HG02759 (cell line): ENCODE measurements around the gene FNDC3B.
A peak's percentile ranks its signal among the peaks of the same experiment; 100 is the strongest.
"Not testable (repeated sequence)": the region's sequence is repeated elsewhere in the genome, so short reads cannot be mapped to it uniquely, and the experiment has no call there.

ENCODE experiments used
- ATAC-seq: cut with Tn5 transposase; IDR thresholded peaks from one replicate; pipeline ENCODE4 v1.9.1; 2021; ENCODE audit warnings: mild to moderate bottlenecking, moderate library complexity; ENCODE audit not compliant: unreplicated experiment

FNDC3B gene

DNA sequence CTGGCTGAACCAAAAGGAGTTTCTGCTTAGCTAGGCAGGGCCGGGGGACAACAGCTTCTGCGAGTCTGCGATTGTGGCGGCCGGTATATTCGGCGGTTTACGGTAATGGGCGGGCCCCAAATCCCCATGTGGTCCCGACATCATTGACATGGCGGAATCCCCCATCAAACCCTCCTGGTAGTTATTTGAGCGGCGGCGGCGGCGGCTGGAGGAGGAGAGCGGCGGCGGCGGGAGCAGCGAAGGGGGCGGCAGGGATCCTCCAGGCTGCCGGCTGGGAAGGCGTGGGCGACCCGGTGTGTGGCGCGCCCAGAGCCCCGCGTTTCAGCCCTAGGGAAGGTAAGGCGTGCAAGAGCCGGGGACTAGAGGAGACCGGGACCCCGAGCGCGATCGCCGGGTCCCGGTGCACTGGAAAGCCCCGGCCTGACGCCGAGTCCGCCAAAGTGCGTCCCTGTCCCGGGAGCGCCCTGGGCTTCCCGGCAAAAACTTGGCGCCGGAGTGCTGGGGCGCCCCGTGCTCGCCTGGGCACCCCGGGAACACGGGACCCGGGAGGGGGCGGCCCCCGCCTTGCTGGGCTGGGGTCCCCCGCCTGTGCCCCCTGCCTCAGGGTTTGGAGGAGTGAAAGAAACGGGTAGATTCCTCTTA lies at the start of gene FNDC3B:
Gene FNDC3B (plus strand): TSS at position 143 of the 642 bp plus-strand sequence. CDS start 72,902 bp downstream, outside the sequence.
- ATAC-seq, result peak; percentile 74

DNA sequence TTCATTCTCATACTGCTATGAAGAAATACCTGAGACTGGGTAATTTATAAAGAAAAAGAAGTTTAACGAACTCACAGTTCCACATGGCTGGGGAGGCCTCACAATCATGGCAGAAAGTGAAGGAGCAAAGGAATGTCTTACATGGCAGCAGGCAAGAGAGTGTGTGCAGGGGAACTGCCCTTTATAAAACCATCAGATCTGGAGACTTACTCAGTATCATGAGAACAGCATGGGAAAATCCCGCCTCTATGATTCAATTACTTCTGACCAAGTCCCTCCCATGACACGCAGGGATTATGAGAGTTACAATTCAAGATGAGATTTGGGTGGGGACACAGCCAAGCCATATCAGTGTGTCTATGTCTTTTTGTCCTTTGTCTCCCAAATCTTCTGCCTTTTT lies 49.1 kb upstream of the FNDC3B start:
- ATAC-seq, result not testable (repeated sequence)

DNA sequence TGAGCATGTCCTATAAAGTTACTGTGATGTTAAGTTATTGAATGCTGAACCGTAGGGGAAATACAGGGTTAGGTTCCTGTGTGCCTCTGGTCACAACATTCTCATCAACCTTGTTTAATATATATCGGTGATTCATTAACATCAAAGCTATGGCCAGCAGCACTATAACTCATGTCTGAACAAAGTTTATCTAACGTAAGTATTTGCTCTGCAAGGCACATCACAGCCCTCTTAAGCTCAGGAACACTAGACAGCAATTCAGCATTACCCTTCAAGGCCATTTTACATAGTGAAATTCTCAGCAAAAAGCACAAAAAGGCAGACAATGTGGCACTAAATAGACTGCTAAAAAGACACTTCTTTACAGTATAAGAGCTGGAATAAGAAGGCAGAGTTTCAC lies 48.2 kb upstream of the FNDC3B start:
- ATAC-seq, result no peak

DNA sequence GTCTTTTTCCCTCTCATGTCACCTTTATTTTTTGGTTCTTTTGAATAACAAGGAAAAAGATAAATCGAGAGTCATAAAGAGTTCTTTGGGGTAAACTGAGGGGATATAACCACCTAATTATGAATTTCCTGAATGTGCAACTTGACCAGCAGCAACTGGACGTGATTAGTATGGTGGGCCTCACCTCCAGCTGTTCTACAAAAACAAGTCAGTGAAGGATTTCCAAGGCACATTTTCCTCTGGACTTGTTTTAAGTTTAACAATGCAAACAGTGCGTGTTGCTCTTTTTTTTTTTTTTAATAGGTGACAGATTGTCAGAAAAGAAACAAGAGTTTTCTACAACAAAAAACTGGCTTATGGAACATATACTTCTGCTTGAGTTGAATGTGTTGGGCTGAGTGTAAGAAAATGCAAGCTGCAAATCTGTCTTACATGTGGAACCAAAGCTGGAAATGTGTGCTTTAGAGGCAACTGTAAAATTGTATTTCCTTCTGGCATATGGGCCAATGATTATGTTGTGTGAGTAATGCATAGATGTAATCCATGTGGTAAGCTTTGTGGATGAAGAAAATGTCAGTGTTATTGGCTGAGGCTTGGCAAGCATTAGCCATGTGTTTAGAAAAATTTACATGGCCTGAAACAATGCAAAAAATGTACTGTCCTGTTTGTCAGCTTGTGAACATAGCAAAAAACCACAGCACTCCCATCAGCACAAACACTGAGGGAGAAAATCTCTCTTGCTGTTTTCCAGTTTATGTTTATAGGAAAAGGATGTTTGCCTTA lies 44.5 kb upstream of the FNDC3B start:
- no peak for ATAC-seq

DNA sequence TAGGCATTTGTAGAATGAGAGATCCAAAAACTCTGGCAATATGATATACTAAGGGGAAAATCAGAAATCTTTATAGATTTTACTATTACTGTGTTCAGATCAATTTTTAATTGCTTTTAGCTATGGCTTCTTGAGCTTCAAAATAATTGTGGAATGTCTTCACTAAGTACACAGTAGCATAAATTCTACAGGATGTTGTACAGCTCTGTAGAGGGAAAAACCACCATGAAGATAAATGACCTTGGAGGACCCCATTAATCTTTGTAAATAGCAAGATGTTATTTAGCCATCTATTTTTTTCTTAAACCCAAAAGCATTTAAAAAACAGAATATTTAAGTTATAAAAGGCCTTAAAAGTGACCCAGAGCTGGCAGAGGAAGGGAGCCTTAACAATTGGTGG lies 43.9 kb upstream of the FNDC3B start:
- no peak for ATAC-seq

DNA sequence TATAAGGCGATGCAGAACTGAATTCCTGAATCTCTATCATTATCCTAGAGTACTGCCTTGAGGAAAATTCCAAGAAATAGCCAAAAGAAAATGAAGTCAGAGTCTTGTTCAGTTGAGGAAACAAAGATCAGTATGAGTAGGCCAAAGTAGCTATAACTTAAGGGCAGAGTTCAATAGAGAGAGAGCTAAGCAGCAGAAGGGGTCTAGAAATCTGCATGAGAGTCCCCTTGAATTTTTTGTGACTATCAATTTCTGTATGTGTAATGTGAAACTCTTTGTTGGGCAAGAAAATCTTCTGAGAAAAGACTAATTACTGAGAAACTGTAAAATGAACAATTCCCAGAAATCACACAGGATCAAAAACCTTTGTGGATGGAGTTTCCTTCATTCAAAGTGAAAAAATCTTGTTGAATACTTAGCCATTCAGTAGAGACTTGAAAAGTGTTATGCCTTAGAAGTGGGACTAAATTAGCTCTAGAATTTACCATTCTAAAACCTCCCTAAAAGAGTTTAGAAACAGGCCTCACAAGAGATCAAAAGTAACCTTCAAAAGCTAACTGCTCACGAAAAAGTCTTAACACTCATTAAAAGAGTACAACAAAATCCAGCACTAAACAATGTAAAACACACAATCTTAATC lies 43.1 kb upstream of the FNDC3B start:
- no peak for ATAC-seq

DNA sequence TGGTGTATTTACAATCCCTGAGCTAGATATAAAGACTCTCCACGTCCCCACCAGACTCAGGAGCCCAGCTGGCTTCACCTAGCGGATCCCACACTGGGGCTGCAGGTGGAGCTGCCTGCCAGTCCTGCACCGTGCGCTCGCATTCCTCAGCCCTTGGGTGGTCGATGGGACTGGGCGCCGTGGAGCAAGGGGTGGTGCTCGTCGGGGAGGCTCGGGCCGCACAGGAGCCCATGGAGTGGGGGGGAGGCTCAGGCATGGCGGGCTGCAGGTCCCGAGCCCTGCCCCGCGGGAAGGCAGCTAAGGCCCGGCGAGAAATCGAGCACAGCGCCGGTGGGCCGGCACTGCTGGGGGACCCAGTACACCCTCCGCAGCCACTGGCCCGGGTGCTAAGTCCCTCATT lies 40.6 kb upstream of the FNDC3B start:
- ATAC-seq, result not testable (repeated sequence)

DNA sequence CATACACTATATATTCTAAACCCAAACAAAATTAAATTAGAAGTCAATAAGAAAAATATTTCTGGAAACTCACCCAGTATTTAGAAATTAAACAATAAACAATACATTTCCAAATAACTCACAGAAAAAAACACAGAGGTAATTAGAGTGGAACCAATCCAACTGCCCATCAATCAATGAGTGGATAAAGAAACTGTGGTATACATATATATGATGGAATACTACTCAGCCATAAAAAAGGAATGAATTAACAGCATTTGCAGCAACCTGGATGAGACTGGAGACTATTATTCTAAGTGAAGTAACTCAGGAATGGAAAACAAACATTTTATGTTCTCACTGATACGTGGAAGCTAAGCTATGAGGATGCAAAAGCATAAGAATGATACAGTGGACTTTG lies 37.8 kb upstream of the FNDC3B start:
- not testable (repeated sequence) for ATAC-seq

DNA sequence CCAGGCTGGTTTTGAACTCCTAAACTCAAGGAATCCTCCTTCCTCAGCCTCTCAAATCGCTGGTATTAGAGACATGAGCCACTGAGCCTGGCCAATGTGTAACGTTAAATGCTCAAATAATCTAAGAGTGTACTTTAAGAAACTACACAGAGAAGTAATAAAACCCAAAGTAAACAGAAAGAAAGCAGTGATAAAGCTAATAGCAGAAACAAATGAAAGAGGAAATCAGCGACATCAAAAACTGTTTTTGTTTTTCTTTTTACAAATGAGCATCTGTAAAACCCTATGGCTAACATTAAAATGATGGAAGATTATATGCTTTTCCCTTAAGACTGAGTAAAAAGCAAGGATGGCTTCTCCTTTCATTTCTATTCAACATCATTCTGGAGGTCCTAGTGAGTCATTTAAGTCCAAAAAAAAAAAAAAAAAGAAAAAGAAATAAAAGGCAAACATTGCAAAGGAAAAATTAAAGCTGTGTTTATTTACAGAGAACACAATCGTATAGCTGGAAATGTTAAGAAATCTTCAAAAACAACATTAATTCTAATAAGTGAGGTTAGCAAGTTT lies 36.8 kb upstream of the FNDC3B start:
- no peak for ATAC-seq

DNA sequence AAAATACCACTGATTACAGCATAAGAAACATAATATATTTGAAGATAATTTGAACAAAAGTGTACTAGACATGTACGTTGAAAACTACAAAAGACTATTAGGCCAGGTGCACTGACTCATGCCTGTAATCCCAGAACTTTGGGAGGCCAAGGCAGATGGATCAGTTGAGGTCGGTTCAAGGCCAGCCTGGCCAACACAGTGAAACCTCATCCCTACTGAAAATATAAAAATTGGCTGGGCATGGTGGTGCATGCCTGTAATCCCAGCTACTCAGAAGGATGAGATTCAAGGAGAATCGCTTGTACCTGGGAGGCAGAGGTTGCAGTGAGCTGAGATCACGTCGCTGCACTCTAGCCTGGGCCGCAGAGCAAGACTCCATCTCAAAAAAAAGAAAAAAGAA lies 36.2 kb upstream of the FNDC3B start:
- ATAC-seq, result no peak

DNA sequence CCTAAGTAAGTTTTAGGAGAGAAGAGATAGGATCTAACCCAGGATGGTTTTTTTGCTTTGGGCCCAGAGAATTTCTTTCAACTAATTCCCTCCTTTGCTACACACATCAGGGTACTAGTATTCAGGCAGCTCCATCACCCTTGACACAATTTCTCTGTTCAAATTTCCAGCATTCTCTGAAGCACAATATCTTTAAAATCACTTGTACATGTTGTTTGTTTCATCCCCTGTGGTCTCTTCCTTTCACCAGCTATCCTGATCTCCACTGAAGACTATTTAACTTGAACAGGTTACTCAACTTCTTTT lies 32.4 kb upstream of the FNDC3B start:
- no peak for ATAC-seq

DNA sequence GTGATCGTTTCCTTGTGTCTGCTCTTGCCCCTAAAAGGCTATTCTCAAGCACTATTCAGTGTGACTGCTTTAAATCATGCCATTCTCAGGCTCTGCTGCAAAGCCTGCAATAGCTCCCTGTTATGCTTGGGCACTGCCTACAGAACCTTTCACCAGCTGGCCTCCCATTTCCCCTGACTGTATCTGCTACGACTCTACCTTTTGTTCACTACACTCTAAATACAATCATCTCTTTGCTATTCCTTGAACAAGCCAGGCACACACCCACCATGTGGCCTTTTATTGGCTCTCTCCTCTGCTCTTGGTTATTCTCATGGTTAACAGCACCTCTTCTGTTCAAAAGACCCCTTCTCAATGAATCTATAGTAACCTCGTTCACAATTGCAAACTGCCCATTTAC lies 29.6 kb upstream of the FNDC3B start:
- no peak for ATAC-seq

DNA sequence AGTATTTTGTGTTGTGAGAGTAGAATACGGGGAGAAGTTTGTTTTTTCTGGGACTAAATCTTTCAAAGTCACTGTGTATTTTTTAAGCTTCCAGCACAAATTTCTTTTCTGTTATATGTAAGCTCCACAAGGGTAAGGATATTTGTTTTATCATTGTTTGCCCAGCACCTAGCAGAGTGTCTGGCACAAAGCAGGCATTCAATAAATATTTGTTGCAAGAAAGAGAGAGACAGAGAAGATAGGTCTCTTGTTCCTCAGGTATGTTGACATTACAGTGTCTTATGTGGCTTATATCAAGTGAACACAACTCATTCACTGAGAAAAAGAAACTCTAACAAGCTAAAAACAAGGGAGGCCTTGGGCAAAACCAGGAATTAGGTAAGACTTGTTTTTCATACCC lies 26.6 kb upstream of the FNDC3B start:
- no peak for ATAC-seq

DNA sequence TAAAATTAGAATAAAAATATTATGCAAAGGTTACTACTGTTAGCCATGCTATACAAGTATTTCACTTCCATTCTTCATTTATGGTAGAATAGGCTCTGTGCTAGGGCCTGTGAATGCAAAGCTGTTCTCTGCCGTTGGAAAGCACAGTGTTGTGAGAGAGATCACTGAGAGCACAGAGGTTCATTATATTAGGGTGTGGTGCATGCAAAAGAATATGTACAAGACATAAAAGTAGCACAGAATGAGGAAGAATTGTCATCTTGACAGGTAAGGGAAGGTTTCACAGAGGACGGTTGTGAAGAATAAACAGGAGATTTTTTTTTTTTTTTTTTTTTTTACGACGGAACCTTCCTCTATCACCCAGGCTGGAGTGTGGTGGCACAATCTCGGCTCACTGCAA lies 25.2 kb upstream of the FNDC3B start:
- ATAC-seq, result no peak

DNA sequence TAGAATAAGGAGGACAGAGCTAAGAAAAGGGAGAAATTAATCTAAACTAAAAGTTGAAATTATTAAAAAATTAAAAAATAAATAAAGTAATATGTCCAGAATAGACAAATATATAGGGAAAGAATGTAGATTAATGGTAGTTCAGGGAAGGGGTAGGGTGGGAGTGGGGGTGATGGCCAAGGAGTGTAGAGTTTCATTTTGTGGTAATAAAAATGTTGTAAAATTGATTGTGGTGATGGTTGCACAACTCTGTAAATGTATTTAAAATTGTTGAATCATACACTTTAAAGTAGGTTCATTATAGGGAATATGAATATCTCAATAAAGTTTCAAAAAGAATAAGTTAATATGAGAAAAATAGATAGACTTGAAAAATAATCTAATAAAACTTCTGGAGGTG lies 21.0 kb upstream of the FNDC3B start:
- no peak for ATAC-seq

DNA sequence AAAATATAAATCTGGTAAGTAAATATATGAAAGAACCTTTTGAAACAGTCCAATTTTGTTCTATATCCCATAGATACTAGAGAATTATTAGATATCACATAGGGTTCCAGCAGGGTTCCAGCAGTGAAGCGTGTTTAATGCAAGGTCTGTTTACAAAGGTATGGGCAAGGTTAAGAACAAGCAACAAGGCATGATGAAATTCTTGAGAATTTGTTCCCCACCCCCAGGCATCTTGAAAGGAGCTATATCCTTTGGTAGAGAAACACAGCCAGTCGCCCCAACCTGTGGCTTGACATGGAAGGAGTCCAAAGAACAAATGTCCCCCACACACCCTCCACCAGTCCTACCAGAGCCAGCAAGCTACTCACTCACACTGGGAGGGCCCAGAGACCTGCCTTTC lies 18.6 kb upstream of the FNDC3B start:
- ATAC-seq, result no peak

DNA sequence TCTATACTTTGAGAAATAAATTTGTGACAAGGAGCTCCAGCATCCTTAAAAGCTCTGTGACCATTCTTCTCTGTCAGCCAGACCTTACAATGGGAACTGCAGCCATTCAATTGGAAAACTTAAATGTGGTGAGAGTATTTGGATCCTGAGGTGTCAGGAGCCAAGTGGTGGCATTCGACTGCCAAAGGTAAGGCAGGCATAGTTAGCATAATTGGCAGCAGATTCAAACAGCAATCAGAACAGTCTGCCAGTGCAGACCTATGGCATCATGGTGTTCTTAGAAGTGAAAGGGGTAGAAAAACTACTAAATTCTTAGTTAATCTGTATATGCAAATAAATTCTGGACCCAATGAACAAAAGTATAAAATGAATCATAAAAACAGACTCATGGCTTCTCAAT lies 18.2 kb upstream of the FNDC3B start:
- no peak for ATAC-seq

DNA sequence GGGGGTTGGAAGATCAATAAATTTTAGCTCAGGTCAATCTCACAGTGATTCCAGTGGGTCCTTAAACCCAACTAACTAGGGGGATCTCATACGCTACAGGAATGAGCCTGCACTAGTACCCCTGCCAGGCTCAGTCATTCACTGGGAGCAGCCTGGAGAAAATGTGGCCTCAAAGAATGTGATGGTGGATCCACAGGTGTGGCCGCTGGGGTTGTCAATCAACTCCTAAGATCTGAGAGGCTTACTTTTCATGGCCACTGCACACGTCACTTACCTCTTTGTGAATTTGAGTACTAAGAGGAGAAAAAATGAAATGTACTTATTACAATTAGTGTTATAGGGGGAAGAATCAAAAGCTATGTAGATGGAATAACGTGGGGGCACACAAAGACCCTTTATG lies 17.5 kb upstream of the FNDC3B start:
- no peak for ATAC-seq

DNA sequence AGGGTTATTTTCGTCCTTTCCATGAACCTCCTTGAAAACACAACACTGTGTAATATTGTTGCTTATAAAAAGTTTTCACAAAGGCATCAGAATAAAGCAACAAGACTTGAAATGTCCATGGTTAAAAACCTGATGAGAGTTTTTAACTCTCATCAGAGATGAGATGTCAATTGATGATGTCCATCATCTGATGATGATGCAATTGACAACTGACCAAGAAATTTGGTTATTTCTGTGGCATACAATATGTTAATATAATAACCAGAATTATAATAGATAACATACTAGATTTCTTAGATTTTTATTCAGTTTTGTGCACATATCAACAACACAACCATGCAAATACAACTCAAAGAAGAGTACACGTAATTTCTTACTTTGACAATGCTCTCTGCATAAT lies 15.5 kb upstream of the FNDC3B start:
- ATAC-seq, result no peak

DNA sequence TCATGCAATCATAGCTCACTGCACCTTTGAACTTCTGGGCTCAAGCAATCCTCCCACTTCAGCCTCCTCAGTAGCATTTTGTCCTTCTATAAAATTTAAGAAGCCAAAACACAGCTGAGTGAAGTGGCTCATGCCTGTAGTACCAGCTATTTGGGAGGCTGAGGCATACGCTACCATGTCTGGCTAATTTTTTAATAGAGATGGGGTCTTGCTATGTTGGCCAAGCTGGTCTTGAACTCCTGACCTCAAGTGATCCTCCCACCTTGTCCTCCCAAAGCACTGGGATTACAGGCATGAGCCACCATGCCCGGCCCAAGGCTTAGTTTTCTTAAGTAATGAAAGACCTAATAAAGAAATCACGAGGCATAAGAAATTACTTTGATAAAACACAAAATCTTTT lies 14.7 kb upstream of the FNDC3B start:
- no peak for ATAC-seq

DNA sequence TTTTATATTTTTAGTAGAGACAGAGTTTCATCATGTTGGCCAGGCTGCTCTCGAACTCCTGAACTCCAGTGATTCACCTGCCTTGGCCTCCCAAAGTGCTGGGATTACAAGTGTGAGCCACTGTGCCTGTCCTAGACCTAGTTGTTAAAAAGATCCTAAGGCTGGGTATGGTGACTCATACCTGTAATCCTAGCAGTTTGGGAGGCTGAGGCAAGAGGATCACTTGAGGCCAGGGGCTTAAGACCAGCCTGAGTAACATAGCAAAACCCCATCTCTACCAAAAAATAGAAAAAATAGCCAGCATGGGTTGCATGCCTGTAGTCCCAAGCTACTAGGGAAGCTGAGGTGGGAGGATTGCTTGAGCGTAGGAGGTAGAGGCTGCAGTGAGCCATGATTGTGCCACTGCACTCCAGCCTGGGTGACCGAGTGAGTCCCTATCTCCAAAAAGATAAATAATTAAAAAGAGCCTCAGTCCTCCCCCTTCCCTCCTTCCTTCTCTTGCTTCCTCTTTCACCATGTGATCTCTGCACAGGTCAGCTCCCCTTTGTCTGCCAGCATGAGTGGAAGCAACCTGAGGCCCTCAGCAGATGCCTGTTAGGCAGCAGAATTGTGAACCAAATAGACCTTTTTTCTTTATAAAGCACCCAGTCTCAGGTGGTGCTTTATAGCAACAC lies 9.8 kb upstream of the FNDC3B start:
- no peak for ATAC-seq
